Stimulated activated CD4-positive, alpha-beta T cell treated with anti-CD3 and anti-CD28 coated beads, Interleukin-12 subunit alpha, Interleukin-12 subunit beta, amount 100 ng/mL, for 4 hours (primary cell): ENCODE results near the gene MANSC1.
"Not testable (repeated sequence)": the region's sequence is repeated elsewhere in the genome, so short reads cannot be mapped to it uniquely, and the experiment has no call there.

Source experiments
- DNase-seq: peaks from one replicate; pipeline ENCODE4 v3.0.0-alpha.2; 2020

The MANSC1 gene

DNA sequence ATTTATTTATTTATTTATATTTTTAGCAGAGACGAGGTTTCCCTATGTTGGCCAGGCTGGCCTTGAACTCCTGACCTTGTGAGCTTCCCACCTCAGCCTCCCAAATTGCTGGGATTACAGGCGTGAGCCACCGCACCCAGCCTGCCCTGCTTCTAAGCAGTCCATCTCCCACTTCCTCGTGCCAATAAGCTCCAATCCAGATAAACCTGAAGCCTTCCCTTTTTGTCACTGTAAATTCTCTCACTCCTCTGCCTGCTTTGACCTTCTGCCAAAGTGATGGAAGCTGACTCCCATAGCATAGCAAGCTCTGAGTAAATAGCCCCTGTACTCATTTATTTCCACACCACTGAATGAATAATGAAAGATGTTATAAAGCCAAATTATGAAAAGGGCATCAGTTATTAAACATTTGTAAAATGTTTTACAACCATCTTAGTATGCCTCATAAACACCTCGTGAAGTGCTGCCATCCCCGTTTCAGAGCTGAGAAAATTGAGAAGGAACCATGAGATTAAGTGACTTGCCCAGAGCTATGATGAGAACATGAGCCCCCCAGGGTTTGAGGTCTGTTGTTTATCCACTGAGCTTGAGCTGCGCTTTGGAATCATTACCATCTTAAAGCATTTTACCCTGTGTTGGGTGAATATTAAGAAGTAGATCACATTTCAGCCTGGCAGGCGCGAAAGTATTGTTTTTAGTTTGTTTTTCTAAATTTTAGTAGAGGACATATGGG lies 30.4 kb downstream of the MANSC1 start:
- no peak for DNase-seq

- no peak for DNase-seq
Observed at GRCh38 chr12:12315838-12316237, 34.2 kb downstream of the MANSC1 start.

GRCh38 chr12:12310695-12311094 lies 39.3 kb downstream of the MANSC1 start:
- DNase-seq = not testable (repeated sequence)

- no peak for DNase-seq
Observed at GRCh38 chr12:12305568-12306300, 44.3 kb downstream of the MANSC1 start.

GRCh38 chr12:12302976-12303375 lies 47.1 kb downstream of the MANSC1 start:
- no peak for DNase-seq

GRCh38 chr12:12301122-12301521 lies 48.9 kb downstream of the MANSC1 start:
- no peak for DNase-seq

DNA sequence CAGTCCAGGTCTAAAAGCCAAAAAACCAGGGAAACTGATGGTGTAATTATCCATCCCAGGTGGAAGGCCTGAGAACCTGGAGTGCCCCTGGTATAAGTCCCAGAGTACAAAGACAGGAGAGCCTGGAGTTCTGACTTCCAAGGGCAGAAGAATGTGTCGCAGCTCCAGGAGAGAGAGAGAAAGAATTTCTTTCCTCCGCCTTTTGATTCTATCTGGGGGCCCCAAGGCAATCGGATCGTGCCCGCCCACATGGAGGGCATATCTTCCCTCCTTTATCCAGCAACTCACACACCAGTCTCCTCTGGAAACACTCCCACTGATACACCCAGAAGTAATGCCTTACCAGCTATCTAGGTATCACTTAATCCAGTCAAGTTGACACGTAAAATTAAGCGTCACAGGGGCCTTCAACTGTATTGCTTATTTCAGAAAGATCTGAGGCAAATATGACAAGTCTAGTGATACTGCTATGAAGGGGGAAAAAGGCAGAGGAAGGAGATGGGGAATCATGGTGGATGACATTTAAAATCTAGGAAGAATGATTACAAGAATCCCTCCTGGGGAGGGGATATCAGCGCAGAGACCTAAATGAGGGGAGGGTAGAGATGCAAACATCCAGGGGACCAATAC lies 52.7 kb downstream of the MANSC1 start:
- DNase-seq = no peak

DNA sequence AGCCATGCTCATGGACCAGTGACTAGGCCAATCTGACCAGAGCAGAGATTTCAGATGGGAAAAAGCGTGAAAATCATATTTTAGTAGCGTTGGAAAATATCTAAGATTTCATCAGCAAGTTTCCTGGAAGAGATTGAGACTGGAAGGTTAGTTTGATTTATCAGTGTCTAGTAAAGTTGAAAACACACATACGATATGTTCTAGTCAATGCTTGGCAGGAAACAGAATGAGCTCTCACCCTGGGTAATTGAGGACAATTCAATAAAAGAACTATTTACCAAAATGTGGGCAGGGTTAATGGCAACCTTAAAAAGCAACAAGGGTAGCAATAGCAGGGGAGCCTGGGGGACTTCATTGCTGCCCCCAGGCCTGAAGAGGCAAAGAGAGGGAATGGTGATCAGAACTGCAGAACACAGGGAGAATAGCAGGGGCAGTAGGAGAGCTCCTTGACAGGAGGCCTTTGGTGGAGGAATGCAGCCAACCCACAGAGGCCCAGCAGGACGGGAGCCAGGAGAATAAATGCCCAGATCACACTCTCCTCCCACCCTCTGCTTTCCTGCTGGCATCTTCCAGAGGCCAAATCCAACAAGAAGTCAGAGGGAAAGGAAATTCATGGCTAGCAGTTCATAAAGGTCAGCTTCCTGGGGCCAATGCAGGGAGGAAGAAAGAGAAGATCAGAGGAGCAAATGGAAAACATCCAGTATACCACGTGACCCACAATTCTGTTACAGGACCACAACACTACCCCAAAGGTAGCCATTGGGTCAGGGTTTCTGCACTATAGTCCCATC lies 55.6 kb downstream of the MANSC1 start:
- DNase-seq = no peak

DNA sequence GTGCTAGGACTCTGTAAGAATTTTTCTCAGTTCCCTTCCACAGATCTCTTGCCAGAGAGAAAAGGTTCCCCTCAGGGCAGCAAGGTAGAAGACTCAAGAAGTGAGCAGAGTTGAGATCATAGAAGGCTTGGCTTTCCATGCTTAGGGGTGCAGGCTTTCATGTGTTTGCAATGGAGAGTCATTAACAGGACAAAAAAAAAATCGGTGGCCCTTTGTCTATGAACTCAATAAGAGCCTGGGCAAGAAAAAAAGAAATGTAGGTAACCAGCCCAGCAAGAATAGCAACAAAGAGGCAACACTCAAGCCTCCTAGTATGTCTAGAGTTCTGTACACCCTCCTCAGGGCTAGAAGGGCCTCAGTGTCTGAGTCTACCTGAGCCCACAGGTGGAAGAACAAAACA lies 59.8 kb downstream of the MANSC1 start:
- no peak for DNase-seq

DNA sequence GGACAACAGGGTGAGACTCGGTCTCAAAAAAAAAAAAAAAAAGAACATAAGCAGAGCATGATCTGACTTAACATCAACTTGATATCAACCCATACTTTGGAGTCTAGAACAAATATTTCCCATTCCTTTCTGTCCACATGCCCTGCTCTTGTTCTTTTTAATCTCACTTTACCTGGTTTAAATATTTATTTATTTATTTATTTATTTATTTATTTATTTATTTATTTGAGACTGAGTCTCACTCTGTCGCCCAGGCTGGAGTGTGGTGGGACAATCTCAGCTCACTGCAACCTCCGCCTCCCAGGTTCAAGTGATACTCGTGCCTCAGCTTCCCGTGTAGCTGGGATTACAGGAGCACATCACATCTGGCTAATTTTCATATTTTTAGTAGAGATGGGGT lies 63.6 kb downstream of the MANSC1 start:
- no peak for DNase-seq

DNA sequence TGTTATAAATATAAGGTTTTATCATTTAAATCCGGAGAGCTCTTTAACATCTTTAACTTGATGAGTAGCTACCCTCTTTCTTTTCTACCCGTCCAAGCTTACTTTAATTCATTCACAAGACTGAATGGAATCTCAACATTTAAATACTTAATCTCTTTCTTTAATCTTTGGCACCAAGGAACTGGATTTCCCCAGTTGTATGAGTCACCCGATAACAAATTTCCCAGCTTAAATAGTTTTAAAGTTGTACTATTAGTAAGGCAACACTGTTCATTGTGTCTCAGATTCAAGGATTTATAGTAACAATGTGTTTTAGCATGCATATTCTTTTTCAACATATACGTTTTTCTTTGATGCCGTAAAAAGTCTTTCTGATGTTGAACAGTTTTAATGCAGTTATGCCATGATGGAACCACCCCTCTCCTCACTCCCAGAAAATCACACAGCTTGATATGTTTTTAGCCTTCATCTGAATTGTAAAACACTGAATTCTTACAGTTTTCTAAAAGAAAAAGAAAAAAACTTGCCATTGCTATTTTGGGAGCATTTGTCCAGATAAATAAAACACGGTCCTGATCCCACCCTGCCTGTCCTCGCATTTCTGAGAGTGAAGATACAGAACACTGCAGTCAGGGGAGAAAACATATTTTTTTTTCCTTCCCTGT lies 67.1 kb downstream of the MANSC1 start:
- DNase-seq = no peak

DNA sequence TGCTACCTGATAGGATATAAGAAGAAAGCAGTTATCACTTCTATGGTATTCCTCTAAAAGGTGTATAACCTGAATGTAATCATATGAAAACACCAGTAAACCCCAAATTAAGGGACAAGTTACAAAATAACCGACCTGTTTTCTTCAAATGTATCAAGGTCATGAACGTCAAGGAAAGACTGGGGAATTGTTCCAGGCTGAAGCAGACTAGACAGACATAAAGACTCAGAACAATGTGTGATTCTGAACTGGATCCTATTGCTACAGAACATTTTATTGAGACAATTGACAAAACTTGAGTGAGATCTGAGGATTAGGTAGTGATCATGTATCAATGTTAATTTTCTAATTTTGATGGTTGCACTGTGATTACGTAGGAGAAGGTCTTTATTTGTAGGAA lies 67.8 kb downstream of the MANSC1 start:
- DNase-seq = no peak

DNA sequence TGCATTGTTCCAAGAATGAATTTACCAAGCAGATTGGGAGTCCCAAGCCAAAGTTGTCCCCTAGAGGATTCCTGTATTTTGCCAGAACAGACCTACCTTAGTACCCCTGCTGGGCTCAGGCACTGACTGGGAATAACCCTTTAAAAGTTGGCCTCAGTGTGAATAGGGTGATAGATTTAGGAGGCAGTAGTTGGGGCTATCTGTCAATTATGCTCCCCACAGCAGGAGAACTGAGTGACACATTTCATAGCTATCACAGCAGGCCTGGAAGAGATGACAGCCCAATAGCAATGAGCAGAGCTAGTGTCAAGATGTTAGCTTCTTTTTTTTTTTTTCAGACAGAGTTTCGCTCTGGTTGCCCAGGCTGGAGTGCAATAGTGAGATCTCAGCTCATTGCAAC lies 68.9 kb downstream of the MANSC1 start:
- no peak for DNase-seq

DNA sequence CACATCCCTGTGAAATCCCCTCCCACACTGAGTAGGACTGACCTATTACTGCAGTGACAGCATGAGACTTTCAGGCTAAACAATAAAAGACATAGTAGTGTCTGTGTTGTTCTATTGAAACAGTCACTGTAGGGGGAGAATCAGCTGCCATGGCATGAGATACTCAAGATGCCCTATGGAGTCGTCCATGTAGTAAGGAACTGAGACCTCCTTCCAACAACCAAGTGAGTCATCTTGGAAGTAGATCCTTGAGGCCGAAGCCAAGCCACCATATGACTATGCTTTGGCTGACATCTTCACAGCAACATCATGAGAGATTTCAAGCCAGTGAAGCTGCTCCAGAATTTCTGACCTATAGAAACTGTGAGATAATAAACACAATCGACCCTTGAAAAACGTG lies 71.1 kb downstream of the MANSC1 start:
- no peak for DNase-seq
